HG03025 (cell line): ENCODE data around the gene PPP1R2.
A peak's percentile ranks its signal among the peaks of the same experiment; 100 is the strongest.
"Not testable (repeated sequence)": the region's sequence is repeated elsewhere in the genome, so short reads cannot be mapped to it uniquely, and the experiment has no call there.

Experiments
- ATAC-seq: cut with Tn5 transposase; IDR thresholded peaks from one replicate; pipeline ENCODE4 v1.9.1; 2021; ENCODE audit warnings: mild to moderate bottlenecking, moderate library complexity; ENCODE audit not compliant: unreplicated experiment, low FRiP score

Gene PPP1R2

DNA sequence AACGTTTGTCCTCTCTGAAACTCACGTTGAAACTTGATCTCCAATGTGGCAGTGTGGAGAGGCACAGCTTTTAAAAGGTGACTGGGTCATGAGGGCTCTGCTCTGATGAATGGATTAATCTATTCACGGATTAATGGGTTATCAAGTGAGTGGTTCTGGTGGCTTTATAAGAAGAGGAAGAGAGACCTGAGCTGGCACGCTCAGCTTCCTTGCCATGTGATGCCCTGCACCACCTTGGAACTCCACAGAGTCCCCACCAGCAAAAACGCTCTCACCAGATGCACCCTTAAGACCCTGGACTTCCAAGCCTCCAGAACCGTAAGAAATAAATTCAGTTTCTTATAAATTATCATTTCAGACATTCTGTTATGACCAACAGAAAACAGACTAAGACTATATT, 2.6 kb downstream of the PPP1R2 start:
- no peak for ATAC-seq

DNA sequence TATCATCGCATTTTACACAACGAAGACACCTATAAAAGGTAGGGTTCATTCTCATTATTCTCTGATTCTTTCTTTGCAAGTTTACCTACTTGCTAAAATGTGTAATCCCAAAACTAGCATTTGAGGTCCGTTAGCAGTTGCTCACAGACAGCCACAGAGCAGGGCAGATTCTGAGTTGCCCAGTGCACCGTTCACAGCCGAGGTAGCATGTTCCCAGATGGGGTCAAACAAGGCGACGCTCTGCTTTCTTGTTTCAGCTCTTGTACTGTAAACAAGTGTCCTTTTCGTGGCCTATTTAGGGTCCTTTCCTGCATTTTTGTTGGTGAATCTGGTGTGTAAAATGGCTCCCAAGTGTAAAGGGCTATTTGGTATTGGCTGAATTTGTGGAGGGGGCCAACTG, 3.1 kb downstream of the PPP1R2 start:
- ATAC-seq = no peak

DNA sequence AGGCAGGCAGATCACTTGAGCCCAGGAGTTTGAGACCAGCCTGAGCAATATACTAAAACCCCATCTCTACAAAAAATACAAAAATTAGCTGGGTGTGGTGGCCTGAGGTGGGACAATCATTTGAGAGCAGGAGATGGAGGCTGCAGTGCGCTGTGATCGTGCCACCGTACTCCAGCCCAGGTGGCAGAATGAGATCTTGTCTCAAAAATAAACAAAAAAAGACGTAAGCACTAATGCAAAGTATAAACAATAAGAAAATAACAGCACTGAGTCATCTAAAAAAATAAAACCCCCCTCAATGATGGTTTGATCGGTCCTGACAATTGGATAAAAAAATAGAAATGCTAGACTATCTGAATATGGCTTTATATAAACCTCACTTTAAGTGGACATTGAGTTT, 3.6 kb downstream of the PPP1R2 start:
- ATAC-seq = no peak

GRCh38 chr3:195537995-195538394, 5.1 kb downstream of the PPP1R2 start:
- ATAC-seq = peak; percentile 51

DNA sequence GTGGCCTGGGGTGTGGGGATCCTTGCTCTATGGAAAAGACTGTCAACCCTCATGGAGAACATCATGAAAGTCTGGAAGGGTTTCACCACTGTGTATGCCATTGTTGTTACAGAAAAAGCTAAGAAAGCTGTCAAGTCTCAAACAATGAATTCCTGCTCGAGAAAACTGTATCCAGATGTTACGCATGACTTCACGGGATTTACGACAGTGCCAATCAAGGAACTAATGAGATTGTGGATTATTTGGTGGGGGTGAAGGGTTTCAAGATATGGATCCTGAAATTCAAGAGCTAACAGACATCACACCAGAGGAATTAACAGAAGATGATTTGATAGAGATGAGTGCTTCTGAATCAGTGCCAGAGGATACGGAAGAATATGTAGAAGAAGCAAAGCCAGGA, 7.8 kb downstream of the PPP1R2 start:
- ATAC-seq = no peak

- ATAC-seq = no peak
These were observed 10.3 kb downstream of the PPP1R2 start for GRCh38 chr3:195532834-195533233.

GRCh38 chr3:195532345-195532744, 10.8 kb downstream of the PPP1R2 start:
- no peak for ATAC-seq

GRCh38 chr3:195531683-195532082, 11.4 kb downstream of the PPP1R2 start:
- no peak for ATAC-seq

DNA sequence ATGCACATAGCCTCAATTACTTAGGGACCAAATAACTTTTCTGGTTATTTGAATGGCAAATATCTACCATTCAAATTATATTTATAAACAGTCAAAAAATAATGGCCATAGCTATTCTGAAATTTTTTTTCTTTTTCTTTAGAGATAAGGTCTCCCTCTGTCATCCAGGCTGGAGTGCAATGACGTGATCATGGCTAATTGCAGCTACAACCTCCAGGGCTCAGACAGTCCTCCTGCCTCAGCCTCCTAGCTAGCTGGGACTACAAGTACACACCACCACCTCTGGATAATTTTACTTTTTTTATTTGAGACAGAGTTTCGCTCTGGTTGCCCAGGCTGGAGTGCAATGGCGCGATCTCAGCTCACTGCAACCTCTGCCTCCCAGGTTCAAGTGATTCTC, 16.6 kb downstream of the PPP1R2 start:
- no peak for ATAC-seq

GRCh38 chr3:195524171-195524896, 18.8 kb downstream of the PPP1R2 start:
- ATAC-seq = no peak

DNA sequence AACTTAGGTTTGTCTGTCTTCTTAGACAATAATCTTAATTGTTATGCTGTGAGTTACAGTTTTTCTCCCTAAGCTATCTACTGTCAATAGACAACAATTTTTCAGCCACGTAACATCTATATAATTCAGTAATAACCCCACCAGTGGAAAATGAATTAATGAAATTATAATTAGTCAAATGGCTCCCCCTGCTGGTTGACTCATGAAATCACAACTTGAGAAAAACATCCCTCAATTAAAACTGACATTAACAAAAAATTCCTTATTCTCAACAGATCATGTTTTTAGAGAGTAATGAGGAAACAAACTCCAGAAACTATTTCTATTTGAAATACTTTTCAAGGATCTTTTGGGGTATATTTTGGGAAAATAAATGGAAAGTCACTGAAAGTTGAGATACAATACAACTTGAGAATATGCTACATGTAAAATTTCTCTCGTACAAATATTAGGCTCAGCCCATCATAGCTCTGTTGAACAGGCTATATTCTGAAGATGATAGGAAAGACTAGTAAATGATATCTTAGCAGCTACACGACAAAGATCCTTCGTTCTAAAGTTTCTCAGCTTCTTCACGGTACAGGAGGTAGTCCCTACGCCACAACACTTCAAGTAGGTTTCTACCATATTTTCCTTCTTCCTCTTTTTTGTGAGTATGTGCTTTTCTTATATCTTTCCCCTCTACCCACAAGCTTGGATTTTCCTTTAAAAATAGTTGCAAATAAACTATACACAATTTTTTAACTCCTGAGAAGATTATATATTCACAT, 20.7 kb downstream of the PPP1R2 start:
- no peak for ATAC-seq

- no peak for ATAC-seq
These were observed 26.1 kb downstream of the PPP1R2 start for GRCh38 chr3:195517030-195517429.

- ATAC-seq = not testable (repeated sequence)
These were observed 28.4 kb downstream of the PPP1R2 start for GRCh38 chr3:195514610-195515235.

- ATAC-seq = no peak
These were observed 30.3 kb downstream of the PPP1R2 start for GRCh38 chr3:195512798-195513345.

- ATAC-seq = no peak
These were observed 32.0 kb downstream of the PPP1R2 start for GRCh38 chr3:195511136-195511535.

GRCh38 chr3:195508185-195508584, 34.9 kb downstream of the PPP1R2 start:
- ATAC-seq = no peak

- ATAC-seq = no peak
These were observed 67.5 kb downstream of the PPP1R2 start for GRCh38 chr3:195475614-195476013.

DNA sequence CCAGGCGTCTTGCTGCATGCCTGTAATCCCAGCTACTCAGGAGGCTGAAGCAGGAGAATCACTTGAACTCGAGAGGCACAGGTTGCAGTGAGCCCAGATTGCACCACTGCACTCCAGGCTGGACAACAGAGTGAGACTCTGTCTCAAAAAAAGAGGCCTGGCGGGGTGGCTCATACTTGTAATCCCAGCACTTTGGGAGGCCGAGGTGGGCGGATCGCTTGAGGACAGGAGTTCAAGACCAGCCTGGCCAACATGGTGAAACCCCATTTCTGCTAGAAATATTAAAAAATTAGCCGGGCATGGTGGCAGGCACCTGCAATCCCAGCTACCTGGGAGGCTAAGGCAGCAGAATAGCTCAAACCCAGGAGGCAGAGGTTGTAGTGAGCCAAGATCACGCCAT, 68.0 kb downstream of the PPP1R2 start:
- ATAC-seq = not testable (repeated sequence)

GRCh38 chr3:195468841-195469240, 74.3 kb downstream of the PPP1R2 start:
- no peak for ATAC-seq

DNA sequence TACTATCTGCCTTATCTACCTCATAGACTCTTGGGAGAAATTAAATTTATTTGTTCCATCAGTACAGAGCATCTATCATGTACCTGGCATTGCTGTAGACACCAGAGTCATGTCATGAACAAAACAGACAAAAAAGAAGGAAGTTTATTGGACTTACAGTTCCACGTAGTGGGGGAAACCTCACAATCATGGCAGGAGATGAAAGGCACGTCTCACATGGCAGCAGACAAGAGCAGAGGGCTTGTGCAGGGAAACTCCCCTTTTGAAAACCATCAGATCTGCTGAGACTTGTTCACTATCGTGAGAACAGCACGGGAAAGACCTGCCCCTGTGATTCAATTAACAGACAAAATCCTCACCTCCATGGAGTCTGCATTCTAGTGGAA, 74.7 kb downstream of the PPP1R2 start:
- no peak for ATAC-seq

DNA sequence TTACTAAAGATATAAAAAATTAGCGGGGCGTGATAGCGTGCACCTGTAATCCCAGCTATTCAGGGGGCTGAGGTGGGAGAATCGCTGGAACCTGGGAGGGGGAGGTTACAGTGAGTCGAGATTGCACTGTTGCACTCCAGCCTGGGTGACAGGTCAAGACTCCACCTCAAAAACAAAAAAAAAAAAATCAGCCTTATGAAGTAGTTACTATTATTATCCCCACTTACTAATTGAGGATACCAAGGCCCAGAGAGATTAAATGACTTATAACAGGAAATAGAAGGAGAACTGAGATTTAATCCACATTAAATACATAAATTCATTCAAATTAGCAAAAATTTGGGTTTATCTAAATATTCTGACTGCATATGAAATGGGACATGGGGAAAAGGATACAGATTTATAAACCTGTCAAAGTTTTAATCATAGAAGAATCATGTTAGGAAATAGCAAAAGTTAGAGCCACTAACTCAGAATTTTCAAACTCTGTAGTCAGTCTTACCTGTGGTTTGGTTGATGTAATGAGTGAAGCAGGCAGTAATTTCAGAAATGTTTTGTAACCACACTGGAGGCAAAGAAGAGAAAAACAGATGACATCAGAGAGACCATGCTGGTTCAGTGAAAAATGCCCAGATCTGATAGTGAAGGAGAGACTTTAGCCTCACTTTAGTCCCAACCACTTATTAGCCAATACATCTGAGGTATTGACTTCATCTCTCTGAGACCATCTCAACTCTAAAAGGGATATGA, 75.3 kb downstream of the PPP1R2 start:
- no peak for ATAC-seq
